GM23248 (cell line): Measurements from ENCODE around the gene METTL5.
"Not testable (repeated sequence)": the region's sequence is repeated elsewhere in the genome, so short reads cannot be mapped to it uniquely, and the experiment has no call there.

Experiments
- EZH2 ChIP-seq: fragments of 200-600 bp; sonication (generic); IDR thresholded peaks from 2 replicates; pipeline ENCODE4 v1.6.1; 2018; ENCODE audit warnings: antibody characterized with exemption, mild to moderate bottlenecking; ENCODE audit not compliant: insufficient read depth, poor library complexity, severe bottlenecking
- EZH2phosphoT487 ChIP-seq: fragments of 200-600 bp; sonication (generic); IDR thresholded peaks from 2 replicates; pipeline ENCODE4 v1.6.1; 2018; ENCODE audit warnings: antibody characterized with exemption, moderate library complexity, mild to moderate bottlenecking, low read depth; ENCODE audit not compliant: insufficient read depth

- not testable (repeated sequence) for TF ChIP-seq EZH2, EZH2phosphoT487
Observed at GRCh38 chr2:169848959-169849693, 24.4 kb upstream of the METTL5 start.
